ENCODE data around the gene DBNDD1.
A peak's percentile ranks its signal among the peaks of the same experiment; 100 is the strongest.
"Not testable (repeated sequence)": the region's sequence is repeated elsewhere in the genome, so short reads cannot be mapped to it uniquely, and the experiment has no call there.

DBNDD1 gene

DNA sequence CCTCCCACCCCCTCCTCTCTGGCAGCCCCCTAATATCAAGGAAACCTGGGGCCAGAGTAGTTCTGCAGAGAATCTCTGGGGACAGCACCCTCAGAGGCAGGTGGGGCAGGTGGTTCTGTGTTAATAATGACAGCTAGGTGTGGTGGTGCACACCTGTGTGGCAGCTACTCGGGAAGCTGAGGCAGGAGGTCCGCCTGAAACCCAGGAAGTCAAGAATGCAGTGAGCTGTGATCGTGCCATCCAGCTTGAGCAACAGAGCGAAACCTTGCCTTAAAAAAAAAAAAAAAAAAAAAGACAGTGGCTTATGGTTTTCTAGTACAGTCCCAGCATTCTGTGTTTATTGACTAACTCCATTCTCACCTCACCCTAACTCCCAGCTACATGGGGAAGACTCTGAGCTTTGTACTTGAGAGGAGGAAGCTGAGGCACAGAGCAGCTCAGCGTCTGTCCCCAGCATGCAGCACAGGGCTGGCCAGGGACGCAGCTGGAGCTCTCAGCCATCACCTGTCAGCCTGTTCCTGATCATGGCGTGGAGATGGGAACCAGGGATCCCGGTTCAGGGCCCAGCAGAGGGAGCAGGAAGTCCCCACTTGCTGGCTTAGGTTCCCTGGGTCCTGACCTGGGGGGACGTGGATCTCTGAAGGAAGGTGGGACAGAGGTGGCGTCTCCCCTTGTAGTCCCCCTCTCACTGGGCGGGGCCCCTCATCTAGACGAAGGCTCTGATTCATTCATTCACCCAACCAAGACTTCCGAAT lies 6.1 kb downstream of the DBNDD1 start:
- no peak for DNase-seq (ENCODE audit: low read depth in 1 of 2, low spot score in 1 of 2)

DNA sequence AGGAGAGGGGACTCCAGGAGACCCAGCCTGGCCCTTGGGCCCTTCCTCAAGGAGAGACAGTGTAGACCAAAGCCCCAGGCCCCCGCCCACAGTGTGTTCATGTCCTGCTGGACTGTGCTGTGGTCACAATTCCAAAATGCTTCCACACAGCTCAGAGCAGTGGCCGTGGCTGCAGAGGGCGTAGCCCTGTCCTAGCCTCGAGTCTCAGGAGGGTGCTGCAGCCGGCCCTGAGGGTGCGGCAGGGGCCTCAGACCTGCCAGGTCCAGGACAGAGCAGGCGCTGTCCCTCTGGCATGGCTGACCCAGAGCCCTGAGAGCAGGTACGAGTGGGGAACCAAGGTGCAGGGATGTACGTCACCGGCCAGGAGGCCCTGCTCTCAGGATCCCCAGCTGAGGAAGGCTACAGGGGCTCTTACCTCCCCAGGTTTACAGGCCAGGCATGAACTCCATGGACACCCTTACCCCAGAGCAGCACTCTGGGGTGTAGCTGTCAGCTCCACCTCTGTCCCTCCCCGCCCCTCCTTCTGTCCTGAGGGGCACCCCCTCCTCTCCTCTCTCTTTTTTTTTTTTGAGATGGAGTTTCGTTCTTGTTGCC lies 7.3 kb downstream of the DBNDD1 start:
- no peak for DNase-seq (ENCODE audit: low read depth in 1 of 2, low spot score in 1 of 2)

DNA sequence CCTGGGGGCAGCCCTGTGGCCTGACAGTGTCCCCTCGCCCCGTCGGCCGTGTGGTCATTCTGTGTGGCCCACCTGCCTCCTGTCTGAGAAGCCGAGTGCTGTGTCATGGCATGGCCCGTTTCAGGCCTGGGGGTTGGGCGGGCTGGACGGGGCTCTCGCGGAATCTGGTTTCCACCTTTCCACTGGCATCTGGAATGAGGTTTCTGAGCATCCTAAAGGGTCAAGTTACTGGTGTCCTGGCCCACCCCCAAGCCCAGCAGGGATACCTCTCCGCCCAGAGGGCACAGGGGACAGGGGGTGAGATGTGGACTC lies 7.8 kb downstream of the DBNDD1 start:
- DNase-seq (ENCODE audit: low read depth in 1 of 2, low spot score in 1 of 2), result no peak

DNA sequence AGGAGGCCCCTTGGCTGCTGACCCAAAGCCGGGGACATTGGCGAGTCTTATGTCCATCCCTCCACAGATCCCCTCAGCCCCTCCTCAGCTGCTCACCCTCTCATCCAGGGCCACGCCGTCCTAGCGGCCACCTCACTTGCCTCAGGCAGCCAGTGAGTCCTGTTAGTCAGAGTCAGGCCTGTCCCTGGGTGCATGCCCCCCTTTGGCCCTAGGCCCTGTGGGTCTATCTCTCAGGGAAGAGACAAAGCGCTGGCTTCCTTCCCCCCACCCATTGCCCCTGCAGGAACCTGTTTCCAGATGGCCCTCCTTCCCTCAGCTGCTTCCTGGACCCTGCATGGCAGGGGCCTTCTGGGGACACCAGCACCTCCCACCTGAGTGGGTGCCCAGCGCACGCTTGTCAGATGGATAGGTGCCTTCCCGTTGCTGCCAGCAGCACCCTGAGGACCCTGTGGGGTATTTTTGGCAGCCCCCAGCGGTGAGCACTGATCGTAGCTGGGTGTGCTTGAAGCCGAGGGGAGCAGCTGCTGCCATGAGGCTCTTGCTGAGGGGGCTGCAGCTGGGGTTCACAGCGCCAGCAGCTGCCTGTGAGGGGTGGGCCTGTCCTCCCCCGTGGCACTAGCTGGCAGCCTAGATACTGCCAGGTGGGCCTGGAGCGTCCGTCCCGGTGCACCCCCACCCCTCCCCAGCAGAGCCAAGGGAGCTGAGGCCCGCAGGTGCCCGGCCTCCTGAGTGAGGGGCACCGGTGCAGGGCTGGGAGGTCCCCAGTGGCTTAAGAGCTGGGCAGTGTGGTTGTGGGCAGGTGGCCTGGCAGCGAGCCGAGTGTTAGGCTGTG lies 8.4 kb downstream of the DBNDD1 start:
- no peak for DNase-seq (ENCODE audit: low read depth in 1 of 2, low spot score in 1 of 2)

DNA sequence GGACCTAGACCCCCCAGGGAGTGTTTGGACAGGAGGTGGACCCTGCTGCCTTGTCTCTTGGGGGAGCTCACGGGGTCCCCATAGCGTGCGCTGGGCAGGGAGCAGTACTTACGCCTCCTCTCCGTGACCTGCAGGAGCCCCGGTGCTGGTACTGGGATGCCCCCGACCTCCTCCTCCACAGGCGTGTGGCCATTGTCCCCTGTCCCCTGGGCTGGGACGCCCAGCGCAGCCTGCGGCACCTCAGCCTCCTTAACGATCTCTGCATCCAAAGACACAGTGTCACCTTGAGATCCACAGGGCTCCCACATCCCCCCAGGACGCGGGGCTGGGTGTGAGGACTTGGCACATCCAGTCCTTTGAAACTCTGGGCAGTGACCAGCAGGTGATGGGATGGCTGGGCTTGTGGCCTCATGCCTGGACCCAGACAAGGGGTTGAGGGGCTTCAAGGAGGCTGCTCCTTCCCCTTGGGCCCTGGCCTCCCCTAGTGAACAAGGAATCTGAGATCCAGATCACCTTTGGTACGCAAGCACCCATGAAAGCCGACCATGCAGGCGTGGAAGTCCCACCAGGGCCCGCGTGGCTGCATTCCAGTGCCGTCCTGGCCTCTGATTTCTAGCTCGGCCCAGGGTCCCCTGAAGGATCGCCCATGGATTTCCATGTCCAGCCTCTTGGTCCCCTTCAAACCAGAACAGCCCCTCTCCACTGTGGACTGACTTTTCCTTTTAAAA lies 9.9 kb downstream of the DBNDD1 start:
- no peak for DNase-seq (ENCODE audit: low read depth in 1 of 2, low spot score in 1 of 2)

DNA sequence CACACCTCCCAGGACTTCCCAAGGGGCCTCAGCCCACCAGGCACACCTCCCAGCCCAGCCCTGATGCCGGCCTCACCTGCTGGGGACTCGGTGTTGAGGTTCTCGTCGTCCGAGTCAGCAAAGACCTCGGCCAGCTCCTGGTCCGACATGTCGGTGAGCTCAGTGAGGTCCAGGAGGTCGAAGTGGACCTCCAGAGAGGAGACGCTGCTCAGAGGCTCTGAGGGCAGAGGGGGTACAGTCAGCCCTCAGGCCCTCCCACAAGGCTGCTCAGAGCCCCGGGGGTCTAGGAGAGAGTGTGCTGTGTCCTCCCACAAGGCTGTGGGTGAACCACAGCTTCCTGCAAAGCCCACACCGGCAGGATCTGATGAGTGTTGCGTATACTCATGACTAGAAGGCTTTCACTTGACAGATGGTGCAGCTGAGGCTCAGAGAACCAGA lies 10.5 kb downstream of the DBNDD1 start:
- DNase-seq (ENCODE audit: low read depth in 1 of 2, low spot score in 1 of 2), result peak; percentile 25 to 28

DNA sequence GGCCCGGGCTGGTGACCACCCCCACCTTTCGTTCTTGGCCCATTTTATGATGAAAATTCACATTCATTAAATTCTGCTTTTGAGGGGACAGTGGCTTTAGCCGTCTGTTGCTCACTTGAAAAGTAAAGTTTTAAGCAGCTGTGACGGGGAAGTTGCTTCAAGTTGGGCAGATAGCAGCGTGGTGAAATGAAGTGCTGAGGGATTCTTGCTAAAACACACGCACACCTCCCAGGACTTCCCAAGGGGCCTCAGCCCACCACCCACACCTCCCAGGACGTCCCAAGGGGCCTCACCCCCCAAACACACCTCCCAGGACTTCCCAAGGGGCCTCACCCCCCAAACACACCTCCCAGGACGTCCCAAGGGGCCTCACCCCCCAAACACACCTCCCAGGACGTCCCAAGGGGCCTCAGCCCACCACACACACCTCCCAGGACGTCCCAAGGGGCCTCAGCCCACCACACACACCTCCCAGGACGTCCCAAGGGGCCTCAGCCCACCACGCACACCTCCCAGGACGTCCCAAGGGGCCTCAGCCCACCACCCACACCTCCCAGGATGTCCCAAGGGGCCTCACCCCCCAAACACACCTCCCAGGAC lies 11.5 kb downstream of the DBNDD1 start:
- DNase-seq (ENCODE audit: low read depth in 1 of 2, low spot score in 1 of 2), result not testable (repeated sequence)

DNA sequence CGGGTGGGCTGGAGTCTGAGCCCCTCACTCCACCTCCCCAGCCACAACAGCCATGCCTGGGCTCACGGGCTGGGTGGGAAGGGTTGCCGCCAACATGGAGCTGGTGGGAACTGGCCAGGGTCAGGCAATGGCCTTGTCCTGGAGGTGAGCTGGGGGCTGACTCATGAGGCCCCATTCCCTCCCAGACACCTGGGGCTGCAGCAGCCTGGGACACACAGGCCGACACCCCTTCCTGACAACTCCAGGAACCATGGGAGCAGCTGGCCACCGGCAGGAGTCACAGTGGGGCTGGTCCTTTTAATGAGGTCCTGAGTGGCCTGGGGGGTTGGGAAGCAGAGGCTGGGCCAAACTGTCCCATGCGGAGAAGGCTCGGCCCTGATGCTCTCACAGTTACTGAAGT lies 12.2 kb downstream of the DBNDD1 start:
- no peak for DNase-seq (ENCODE audit: low read depth in 1 of 2, low spot score in 1 of 2)

DNA sequence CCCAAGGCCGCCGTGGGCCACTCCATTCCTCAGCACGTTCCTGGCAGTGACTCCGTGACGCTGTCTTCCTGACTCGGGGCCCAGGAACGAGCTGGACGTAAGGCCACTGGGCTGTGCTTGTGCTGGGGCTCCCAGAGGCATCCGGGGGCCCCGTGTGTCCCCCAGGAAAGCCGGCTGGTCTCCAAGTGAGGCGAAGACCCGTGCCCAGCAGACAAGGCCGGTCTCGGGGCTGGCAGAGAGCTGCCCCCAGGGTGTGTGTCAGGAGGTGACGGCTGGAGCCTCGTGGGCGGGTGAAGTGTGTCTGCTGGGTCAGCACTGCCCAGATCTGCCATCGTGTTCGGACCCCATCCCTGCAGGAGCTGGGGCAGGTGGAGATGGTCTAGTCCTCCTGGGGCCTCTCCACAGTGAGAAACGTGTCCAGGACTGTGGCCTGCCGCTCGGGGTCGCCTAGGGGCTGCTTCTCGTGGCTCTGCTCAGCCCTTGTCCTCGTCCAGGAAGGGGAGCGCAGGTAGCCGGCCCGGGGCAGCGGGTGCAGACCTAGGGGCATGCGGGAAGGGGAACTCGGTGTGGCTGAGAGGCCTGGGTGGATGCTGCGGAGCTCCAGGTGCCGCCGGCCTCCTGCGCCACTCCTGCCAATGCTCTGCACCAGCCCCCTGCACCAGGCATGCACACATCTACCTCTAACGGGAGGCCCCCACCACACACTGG lies 13.1 kb downstream of the DBNDD1 start:
- DNase-seq (ENCODE audit: low read depth in 1 of 2, low spot score in 1 of 2), result no peak

DNA sequence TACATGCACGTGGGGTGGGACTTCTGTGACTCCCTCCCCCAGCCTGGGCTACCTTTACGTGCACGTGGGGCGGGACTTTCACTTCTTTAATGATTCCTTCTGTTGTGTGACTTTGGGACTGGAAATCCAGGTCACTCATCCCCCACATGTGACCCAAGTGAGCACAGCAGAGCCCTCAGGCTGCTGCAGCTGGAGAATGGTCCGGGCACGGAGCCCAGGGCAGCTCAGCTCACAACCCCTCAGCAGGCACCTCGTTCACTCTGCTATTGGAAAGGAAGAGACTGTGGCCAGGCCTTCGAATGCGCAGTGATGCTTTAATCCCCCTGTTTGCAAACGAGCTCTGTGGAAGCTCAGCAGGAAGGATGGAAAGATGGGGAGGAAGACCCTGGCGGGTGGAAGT lies 14.7 kb downstream of the DBNDD1 start:
- DNase-seq (ENCODE audit: low read depth in 1 of 2, low spot score in 1 of 2), result no peak

DNA sequence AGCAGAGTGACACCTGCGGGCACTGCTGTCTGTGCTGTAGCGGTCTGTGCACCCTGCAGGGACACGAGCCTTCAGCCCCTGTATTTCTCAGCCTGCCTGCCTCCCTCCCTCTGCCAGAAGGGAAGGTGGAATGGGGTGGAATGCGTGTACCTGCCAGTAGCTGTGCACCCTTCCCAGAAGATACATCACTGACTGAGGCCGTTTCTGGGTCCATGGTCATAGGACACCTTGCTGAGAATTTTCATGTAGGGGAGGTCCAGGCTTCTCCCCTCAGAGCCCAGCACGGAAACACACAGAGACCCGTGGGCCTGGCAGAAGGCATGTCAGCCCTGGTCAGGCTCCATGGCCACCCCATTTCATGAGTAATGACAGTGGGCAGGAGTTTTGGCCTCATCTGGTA lies 16.5 kb downstream of the DBNDD1 start:
- no peak for DNase-seq (ENCODE audit: low read depth in 1 of 2, low spot score in 1 of 2)

DNA sequence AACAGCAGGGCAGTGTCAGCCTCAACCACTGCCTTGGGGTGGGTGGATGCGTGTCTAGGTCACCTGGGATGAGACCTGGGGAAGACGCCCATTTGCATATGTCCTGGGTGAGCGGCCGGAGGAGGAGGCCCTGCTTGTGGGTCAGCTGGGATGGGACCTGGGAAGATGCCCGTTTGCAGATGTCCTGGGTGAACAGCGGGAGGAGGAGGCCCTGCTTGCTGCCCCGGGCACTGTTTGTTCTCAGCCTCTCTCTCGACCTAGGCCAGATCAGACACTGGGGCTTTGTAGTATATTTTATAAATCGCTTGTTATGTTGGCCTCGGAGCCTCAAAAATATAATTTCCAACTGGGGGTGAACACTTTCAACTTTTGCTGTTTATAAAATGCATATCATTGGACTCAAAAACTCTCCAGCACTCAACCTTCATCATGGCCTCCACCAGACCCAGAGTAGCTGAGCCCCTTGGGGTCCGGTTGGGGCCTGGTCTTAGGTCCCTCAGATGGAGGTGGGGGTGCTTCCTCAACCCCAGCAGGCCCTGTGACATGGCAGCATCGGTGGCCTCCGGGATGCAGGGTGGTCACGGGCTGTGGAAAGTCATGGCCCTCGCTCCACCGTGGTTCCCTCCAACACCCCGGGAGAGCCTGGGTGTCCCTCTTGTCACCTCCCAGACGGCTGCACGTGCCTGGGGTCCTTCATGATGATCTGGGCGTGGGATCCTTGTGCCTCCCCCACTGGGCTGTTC lies 17.3 kb downstream of the DBNDD1 start:
- no peak for DNase-seq (ENCODE audit: low read depth in 1 of 2, low spot score in 1 of 2)

DNA sequence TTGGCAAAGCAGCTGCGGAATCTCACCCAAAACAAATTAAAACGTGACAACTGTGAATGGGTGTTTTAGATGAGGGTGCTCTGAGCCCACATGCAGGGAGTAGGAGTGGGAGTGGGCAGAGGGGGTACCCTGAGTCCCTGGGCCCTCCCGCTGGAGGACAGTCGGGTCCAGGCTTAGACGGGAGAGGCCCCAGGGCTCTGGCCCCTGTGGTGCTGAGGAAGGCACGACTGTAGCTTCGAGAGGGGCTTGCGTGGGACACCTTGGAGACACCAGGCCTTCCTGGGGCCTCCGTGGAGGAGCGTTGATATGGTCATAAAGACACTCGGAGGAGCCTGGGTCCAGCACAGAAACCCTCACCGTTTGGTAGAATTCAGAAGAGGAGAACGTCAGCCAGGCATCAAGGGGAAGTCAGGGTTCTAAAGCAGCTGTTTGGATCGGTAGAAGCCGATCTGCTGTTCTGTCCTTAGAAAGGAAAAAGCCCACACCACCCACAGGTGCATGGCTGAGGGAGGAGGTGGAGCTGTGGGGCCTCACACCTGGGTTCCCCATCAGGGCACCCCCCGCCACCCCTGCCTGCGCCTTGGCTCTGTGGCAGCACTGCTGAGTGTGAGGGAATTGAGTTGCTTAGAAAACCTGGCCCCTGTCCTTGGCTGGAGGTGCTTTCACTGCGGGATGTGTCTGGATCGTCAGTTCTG lies 18.4 kb downstream of the DBNDD1 start:
- DNase-seq (ENCODE audit: low read depth in 1 of 2, low spot score in 1 of 2), result no peak

DNA sequence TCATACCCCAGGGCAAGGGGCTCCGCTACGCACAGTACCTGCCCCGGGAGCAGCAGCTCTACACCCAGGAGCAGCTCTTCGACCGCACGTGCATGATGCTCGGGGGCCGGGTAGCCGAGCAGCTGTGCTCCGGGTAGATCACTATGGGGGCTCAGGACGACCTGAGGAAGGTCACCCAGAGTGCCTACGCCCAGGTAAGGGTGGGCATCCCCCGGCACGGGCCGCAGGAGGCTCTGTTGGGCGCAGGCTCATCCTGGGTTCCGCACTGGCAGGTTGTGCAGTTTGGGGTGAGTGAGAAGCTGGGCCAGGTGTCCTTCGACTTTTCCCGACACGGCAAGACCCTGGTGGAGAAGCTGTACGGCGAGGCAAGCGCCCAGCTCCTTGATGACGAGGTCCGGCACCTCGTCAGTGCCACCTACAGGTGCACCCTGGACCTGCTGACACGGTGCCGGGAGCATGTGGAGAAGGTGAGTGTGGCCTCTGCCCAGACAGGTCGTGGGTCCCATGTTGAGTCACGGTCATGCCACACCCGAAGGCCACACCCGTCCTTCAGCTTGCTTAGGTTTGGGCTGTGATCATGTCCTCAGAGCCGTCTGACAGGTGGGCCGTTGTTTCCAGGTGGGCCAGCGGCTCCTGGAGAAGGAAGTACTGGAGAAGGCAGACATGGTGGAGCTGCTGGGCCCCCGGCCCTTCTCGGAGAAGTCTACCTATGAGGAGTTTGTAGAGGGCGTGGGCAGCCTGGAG lies 19.3 kb downstream of the DBNDD1 start:
- DNase-seq (ENCODE audit: low read depth in 1 of 2, low spot score in 1 of 2), result no peak

DNA sequence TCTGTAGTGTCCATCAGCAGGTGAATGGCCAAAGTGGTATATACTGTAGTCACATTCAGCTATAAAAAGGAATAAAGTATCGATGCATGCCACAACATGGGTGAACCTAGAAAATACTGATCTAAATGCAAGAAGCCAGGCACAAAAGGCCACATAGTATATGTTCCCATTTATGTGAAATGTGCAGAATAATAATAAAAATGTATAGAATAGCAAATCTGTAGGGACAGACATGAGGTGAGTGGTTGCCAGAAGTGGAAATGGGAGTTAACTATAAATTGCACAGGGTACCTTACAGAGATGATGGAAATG lies 23.1 kb downstream of the DBNDD1 start:
- no peak for DNase-seq (ENCODE audit: low read depth in 1 of 2, low spot score in 1 of 2)

DNA sequence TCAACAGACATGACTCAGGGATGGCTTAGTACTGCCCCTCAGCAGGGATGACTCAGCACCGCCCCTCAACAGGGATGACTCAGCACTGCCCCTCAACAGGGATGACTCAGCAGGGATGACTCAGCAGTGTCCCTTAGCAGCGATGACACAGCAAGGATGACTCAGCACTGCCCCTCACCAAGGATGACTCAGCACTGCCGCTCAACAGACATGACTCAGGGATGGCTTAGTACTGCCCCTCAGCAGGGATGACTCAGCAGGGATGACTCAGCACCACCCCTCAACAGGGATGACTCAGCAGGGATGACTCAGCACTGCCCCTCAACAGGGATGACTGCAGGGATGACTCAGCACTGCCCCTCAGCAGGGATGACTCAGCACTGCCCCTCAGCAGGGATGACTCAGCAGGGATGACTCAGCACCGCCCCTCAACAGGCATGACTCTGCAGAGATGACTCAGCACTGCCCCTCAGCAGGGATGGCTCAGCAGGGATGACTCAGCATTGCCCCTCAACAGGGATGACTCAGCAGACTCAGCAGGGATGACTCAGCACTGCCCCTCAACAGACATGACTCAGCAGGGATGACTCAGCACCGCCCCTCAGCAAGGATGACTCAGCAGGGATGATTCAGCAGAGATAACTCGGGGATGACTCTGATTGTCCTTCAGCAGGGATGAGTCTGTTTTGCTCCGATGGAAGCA lies 23.6 kb downstream of the DBNDD1 start:
- DNase-seq (ENCODE audit: low read depth in 1 of 2, low spot score in 1 of 2), result peak in 1 of 2 donors; percentile 39

DNA sequence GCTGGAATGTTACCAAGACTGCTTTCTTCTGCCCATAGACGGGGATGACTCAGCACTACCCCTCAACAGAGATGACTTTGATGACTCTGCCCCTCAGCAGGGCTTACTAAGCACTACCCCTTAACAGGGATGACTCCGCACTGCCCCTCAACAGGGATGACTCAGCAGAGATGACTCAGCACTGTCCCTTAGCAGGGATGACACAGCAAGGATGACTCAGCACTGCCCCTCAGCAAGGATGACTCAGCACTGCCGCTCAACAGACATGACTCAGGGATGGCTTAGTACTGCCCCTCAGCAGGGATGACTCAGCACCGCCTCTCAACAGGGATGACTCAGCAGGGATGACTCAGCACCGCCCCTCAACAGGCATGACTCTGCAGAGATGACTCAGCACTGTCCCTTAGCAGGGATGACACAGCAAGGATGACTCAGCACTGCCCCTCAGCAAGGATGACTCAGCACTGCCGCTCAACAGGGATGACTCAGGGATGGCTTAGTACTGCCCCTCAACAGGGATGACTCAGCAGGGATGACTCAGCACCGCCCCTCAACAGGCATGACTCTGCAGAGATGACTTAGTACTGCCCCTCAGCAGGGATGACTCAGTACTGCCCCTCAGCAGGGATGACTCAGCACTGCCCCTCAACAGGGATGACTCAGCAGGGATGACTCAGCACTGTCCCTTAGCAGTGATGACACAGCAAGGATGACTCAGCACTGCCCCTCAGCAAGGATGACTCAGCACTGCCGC lies 24.4 kb downstream of the DBNDD1 start:
- peak in 1 of 2 donors; percentile 24 for DNase-seq (ENCODE audit: low read depth in 1 of 2, low spot score in 1 of 2)

DNA sequence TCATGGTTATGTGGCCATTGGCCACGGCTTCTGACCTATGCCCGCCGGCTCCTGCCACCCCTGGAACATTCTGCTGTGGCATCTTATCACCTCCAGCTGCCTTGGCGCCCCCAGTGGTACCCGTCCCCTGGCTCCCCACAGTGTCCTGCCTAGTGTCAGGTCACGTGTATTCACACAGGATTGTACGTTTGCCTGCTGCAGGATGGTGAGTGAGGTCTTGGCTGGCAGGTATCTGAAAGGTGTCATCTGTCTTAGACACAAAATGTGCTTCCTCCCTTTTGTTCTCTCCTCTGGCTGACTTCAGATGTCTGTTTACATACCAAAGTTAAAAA lies 24.9 kb downstream of the DBNDD1 start:
- DNase-seq (ENCODE audit: low read depth in 1 of 2, low spot score in 1 of 2), result no peak
